DMS53 treated with DMSO at 0.1 percent for 48 hours (cell line): ENCODE data around the gene NACA2.
A peak's percentile ranks its signal among the peaks of the same experiment; 100 is the strongest.
"Not testable (repeated sequence)": the region's sequence is repeated elsewhere in the genome, so short reads cannot be mapped to it uniquely, and the experiment has no call there.

Experiments used
- DNase-seq: peaks from one replicate; lab custom pipeline; 2025; ENCODE audit not compliant: unreplicated experiment; lab: John Stamatoyannopoulos, UW

The NACA2 gene

DNA sequence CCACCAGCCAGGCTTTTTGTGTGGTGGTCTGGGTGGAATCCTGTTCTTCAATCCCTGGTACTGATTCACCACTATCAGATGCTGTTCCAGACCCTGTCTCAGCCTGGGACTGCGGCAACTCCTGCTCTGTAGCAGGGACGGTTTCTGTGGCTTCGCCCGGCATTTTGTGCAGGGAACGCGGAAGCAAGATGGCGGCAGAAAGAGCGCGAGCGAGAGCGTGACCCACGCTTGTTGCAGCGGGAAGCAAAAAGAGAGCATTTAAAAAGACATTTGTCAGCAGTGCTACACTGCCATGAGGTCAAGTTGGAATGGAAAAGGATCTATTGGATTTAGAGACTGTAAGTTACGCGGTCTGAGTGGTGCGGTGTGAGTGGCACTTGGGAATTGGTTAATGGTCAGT, at the start of gene NACA2:
Gene NACA2, minus strand, starts transcription at position 202 of the 400 bp plus-strand sequence. Its CDS starts 39 bp downstream, at position 163.
- DNase-seq = no peak

DNA sequence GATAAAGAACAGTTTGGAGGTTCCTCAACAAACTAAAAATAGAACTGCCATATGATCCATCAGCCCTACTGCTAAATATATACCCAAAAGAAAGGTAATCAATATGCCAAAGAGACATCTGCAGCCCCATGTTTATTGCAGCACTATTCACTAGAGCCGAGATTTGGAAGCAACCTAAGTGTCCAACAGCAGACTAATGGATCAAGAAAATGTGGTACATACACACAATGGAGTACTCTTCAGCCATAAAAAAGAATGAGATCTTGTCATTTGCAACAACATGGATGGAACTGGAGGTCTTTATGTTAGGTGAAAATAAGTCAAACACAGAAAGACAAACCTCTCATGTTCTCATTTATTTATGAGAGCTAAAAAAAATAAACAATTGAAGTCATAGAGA, 48.8 kb upstream of the NACA2 start:
- DNase-seq = no peak

GRCh38 chr17:61638087-61638486, 47.1 kb upstream of the NACA2 start:
- DNase-seq = no peak

- DNase-seq = peak; percentile 26
These were observed 45.0 kb upstream of the NACA2 start for GRCh38 chr17:61635913-61636432.

DNA sequence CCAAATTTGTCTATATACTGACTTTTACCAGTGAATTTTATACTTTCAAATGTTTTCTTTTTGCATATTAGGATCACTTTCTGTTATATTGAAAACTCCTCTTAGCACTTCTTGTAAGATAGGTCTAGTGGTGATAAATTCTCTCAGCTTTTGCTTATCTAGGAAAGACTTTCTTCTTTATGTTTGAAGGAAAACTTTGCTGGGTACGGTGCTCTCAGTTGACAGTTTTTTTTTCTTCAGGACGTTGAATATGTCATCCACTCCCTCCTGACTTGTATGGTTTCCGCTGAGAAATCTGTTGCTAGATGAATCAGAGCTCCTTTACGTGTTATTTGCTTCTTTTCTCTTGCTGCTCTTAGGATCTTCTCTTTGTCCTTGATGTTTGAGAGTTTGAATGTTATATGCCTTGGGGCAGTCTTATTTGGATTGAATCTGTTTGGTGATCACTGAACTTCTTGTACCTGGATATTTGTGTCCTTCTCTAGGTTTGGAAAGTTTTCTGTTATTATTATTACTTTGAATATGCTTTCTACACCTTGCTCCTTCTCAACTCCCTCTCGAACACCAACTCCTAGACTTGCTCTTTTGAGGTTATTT, 44.0 kb upstream of the NACA2 start:
- no peak for DNase-seq

GRCh38 chr17:61634011-61634539, 43.1 kb upstream of the NACA2 start:
- no peak for DNase-seq

- no peak for DNase-seq
These were observed 41.8 kb upstream of the NACA2 start for GRCh38 chr17:61632826-61633225.

- DNase-seq = no peak
These were observed 40.8 kb upstream of the NACA2 start for GRCh38 chr17:61631800-61632199.

GRCh38 chr17:61628158-61628557, 37.1 kb upstream of the NACA2 start:
- DNase-seq = not testable (repeated sequence)

DNA sequence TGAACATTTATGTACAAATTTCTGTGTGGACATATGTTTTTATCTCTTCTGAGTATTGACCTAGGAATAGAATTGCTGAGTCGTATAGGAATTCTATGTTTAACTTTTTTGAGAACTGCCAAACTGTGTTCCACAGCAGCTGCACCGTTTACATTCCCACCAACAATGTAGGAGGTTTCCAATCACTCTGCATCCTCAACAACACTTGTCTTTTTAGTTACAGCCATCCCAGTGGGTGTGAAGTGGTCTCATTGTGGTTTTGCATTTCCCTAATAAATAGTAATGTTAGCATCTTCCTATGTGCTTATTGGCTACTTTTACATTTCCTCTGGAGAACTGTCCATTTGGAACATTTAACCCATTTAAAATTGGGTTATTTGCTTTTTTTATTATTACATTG, 36.6 kb upstream of the NACA2 start:
- DNase-seq = no peak

- no peak for DNase-seq
These were observed 36.1 kb upstream of the NACA2 start for GRCh38 chr17:61627125-61627524.

DNA sequence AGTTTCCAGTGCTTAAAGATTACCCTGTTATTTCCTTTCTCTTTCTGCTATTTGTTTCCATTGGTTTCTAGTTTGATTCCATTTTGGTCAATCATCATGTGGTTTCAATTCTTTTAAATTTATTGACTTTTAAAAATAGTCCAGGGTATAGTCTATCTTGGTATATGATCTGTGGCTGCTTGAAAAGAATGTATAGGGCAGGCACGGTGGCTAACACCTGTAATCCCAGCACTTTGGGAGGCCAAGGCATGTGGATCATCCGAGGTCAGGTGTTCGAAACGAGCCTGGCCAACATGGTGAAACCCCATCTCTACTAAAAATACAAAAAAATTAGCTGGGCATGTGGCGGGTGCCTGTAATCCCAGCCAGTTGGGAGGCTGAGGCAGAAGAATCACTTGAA, 34.5 kb upstream of the NACA2 start:
- DNase-seq = no peak

DNA sequence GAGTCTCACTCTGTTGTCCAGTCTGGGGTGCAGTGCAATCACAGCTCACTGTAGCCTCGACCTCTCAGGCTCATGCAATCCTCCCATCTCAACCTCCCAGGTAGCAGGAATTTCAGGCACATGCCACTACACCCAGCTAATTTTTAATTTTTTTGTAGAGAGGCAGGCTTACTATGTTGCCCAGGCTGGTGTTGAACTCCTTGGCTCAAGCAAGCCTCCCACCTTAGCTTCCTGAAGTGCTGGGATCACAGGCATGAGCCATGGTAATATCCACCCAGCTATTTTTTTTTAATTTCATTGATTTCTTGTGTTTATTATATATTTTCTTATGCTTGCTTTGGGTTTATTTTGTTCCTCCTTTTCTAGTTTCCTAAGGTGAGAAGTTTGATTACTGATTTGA, 33.9 kb upstream of the NACA2 start:
- no peak for DNase-seq

GRCh38 chr17:61621317-61621716, 30.3 kb upstream of the NACA2 start:
- no peak for DNase-seq

GRCh38 chr17:61619953-61620352, 28.9 kb upstream of the NACA2 start:
- DNase-seq = no peak

GRCh38 chr17:61619493-61619892, 28.5 kb upstream of the NACA2 start:
- DNase-seq = no peak

GRCh38 chr17:61618950-61619349, 27.9 kb upstream of the NACA2 start:
- DNase-seq = no peak

GRCh38 chr17:61617330-61617729, 26.3 kb upstream of the NACA2 start:
- DNase-seq = no peak

- no peak for DNase-seq
These were observed 25.8 kb upstream of the NACA2 start for GRCh38 chr17:61616783-61617182.

- DNase-seq = no peak
These were observed 23.2 kb upstream of the NACA2 start for GRCh38 chr17:61614219-61614618.

DNA sequence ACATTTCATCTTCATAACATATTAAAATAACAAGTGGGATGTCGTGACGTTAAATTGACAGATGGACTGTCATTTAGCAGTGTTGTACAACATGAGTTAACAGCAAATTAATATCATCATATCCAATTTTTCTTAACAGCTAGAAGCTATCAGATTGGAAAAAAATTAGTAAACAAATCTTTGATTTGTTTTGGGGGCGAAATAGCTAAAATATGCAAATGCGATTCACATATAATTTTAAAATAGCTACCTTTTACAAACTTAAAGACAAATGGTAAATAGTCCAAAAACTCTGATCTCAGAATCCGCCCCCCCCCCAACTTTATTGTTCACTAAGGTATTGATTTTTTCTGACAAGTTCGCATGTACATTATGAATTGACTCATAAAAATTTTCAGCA, 20.3 kb upstream of the NACA2 start:
- no peak for DNase-seq

DNA sequence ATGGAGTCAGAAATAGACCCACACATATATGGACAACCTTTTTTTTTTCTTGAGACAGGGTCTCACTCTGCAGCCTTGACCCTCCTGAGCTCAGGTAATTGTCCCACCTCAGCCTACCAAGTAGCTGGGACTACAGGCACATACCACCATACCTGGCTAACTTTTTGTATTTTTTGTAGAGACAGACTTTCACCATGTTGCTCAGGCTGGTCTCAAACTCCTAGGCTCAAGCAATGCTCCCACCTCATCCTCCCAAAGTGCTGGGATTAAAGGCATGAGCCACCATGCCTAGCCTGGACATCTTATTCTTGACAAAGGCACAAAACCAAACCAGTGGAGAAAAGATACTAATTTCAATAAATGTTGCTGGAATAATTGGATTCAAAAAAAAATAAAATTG, 14.7 kb upstream of the NACA2 start:
- no peak for DNase-seq

DNA sequence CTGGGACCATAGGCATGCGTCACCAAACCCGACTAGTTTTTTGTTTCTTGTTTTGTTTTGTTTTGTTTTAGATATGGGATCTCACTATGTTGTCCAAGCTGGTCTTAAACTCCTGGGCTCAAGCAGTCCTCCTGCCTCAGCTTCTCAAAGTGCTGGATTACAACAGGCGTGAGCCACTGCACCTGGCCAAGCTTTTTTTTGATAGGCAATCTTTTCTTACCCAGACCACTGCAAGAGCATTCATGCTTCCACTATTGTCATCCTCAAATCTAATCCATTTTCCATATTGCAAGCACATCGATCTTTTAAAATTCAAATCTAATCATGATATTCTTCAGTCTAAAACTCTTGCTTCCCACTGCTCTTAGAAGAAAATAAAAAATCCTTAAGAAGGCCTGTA, 10.3 kb upstream of the NACA2 start:
- DNase-seq = no peak
